Mucosa of descending colon (tissue), 3 donors: Measurements from ENCODE around the gene GRIN2A. TPM values are rescaled to one million over a fixed set of nuclear protein-coding genes. Genes with fewer than 3 reads are reported as not detected.

ENCODE experiments used
- ATAC-seq: fragments of 200-7000 bp; cut with Tn5 transposase; one replicate; pipeline ENCODE4 v1.9.1; 2020; ENCODE audit warnings: mild to moderate bottlenecking, moderate library complexity
- DNase-seq, 3 donors: peaks; one replicate each; pipeline ENCODE4 v3.0.0-alpha.2; 2020
- H3K36me3 ChIP-seq: fragments of 200-600 bp; one replicate; pipeline ENCODE4 v1.8.0; 2021; ENCODE audit warnings: low read depth, mild to moderate bottlenecking
- H3K4me1 ChIP-seq: fragments of 200-600 bp; one replicate; pipeline ENCODE4 v1.8.0; 2021; ENCODE audit warnings: low read depth, mild to moderate bottlenecking
- H3K4me3 ChIP-seq: fragments of 200-600 bp; one replicate; pipeline ENCODE4 v1.8.0; 2021; ENCODE audit warnings: mild to moderate bottlenecking
- H3K9me3 ChIP-seq: fragments of 200-600 bp; one replicate; pipeline ENCODE4 v1.8.0; 2021; ENCODE audit warnings: mild to moderate bottlenecking
- intact Hi-C, 2 donors: fragments of 100-400 bp; cut with DNase I in 1 of 2; cut with micrococcal nuclease in 1 of 2; formaldehyde crosslinking; loops; one replicate each; pipeline versions ENCODE4 v1.11.0 to v1.11.1; 2022; cut with DNase I, micrococcal nuclease
- total RNA-seq, 3 donors: library from RNA; stranded (reverse); fragmentation: NEBNext Ultra II Directional in 2 of 3; extraction: Animal tissue kit (Norgen Biotek cat#: 25700) in 2 of 3; gene quantifications; one replicate each; pipeline versions ENCODE4 v1.2.1 to v1.2.4, GENCODE V29; 2021 to 2023
- TF ChIP-seq, protein P1 (sequence below): fragments of 200-600 bp; IDR thresholded peaks from one replicate; pipeline ENCODE4 v1.8.0; 2022; ENCODE audit warnings: antibody characterized with exemption, mild to moderate bottlenecking
- donor health status: DM: no; HTN: no; CAD: no; lungs with moderate emphysema.
- donor health status: DM: no; HTN: no; CAD: no.
- donor health status: DM: no; HTN: yes; CAD: no.

GRIN2A gene
- total RNA-seq, 3 donors from 2014 or later = 0.39 to 0.57 (median 0.49) TPM

DNA sequence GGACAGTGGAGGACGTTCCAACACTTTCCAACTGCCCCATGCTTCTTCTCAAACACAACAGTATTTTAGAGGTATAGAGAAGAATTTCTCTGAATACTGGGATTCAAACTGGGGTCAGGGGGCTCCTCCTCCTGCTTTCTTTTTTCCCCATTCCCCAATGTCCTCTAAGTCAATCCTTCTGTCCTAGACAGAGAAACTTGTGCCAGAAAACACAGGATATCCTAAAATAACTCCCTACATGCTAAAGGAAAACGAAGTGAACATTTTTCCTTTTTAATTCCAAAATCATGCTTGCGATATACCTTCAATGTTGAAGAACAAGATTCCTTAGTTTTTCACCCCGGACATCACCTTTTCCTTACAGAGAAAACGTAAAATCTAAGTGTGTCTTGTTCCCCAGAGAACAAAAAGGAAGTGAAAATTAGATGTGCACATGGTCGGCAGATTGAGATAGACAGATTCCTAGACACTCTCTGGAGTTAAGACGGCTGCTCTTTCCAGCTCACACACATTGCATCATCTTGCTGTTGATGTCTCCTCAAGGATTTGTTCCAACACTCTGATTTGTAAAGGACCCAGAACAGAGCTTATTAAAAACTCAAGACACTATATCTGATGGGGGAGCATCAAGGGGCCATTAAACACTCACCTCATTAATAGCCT is 228.2 kb downstream of the GRIN2A start:
- no peak for ATAC-seq
- H3K9me3 ChIP-seq = no peaks in the 10 kb centered on the region
- intact Hi-C loops = no loop called here
- H3K4me1 ChIP-seq = no peaks in the 10 kb centered on the region
- TF ChIP-seq, protein P1, sequence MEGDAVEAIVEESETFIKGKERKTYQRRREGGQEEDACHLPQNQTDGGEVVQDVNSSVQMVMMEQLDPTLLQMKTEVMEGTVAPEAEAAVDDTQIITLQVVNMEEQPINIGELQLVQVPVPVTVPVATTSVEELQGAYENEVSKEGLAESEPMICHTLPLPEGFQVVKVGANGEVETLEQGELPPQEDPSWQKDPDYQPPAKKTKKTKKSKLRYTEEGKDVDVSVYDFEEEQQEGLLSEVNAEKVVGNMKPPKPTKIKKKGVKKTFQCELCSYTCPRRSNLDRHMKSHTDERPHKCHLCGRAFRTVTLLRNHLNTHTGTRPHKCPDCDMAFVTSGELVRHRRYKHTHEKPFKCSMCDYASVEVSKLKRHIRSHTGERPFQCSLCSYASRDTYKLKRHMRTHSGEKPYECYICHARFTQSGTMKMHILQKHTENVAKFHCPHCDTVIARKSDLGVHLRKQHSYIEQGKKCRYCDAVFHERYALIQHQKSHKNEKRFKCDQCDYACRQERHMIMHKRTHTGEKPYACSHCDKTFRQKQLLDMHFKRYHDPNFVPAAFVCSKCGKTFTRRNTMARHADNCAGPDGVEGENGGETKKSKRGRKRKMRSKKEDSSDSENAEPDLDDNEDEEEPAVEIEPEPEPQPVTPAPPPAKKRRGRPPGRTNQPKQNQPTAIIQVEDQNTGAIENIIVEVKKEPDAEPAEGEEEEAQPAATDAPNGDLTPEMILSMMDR = no peak
- no peak for DNase-seq
- H3K36me3 ChIP-seq = no peaks in the 10 kb centered on the region
- H3K4me3 ChIP-seq = no peak overlapping the region

- intact Hi-C loops = no loop called here
- no peak for ATAC-seq
Measured at GRCh38 chr16:9950658-9951057, 231.6 kb downstream of the GRIN2A start.

GRCh38 chr16:9949396-9949795 is 232.8 kb downstream of the GRIN2A start:
- DNase-seq (no peak), ATAC-seq (no peak)
- no peaks in the 10 kb centered on the region for H3K36me3 ChIP-seq
- TF ChIP-seq, protein P1 = no peak
- no peak overlapping the region for H3K4me3 ChIP-seq
- no peaks in the 10 kb centered on the region for H3K4me1 ChIP-seq
- no peaks in the 10 kb centered on the region for H3K9me3 ChIP-seq
- intact Hi-C loops = no loop called here

More at GRCh38 chr16:9950658-9951057, 231.6 kb downstream of the GRIN2A start:
- no peaks in the 10 kb centered on the region for H3K9me3 ChIP-seq
- no peak overlapping the region for H3K4me3 ChIP-seq
- no peaks in the 10 kb centered on the region for H3K36me3 ChIP-seq
- DNase-seq = no peak
- no peaks in the 10 kb centered on the region for H3K4me1 ChIP-seq
- TF ChIP-seq, protein P1 = no peak

GRCh38 chr16:9948933-9949332 is 233.3 kb downstream of the GRIN2A start:
- DNase-seq (no peak), ATAC-seq (no peak)
- Histone ChIP-seq H3K36me3 (no peaks in the 10 kb centered on the region), H3K9me3 (no peaks in the 10 kb centered on the region), H3K4me1 (no peaks in the 10 kb centered on the region), H3K4me3 (no peak overlapping the region)
- TF ChIP-seq, protein P1 = no peak
- intact Hi-C loops = no loop called here

- Histone ChIP-seq H3K4me1 (no peaks in the 10 kb centered on the region), H3K36me3 (no peaks in the 10 kb centered on the region), H3K4me3 (no peak overlapping the region), H3K9me3 (no peaks in the 10 kb centered on the region)
- intact Hi-C loops = no loop called here
- ATAC-seq = no peak
- TF ChIP-seq, protein P1 = no peak
- DNase-seq = peak in 1 of 3 donors; percentile 3
Measured at GRCh38 chr16:9946022-9946720, 236.1 kb downstream of the GRIN2A start.
